DND-41 (cell line): ENCODE results near the gene MEIS3.

ENCODE experiments used
- CTCF ChIP-seq: IDR thresholded peaks from 2 replicates; pipeline ENCODE4 v1.5.1; 2012; ENCODE audit warnings: borderline replicate concordance, low read length, moderate library complexity, mild to moderate bottlenecking; ENCODE audit not compliant: poor library complexity, severe bottlenecking; ENCODE audit errors: extremely low read depth
- EZH2 ChIP-seq: IDR thresholded peaks from 3 replicates; pipeline ENCODE4 v1.6.1; 2012; ENCODE audit warnings: borderline replicate concordance, low read depth, mild to moderate bottlenecking, moderate library complexity, low read length, inconsistent platforms; ENCODE audit not compliant: severe bottlenecking

- TF ChIP-seq CTCF: no peak
- TF ChIP-seq EZH2: no peak
Observed at GRCh38 chr19:47422417-47423163, 3.3 kb upstream of the MEIS3 start.
